GM18873 (cell line): ENCODE measurements around the gene SCAND1.
"Not testable (repeated sequence)": the region's sequence is repeated elsewhere in the genome, so short reads cannot be mapped to it uniquely, and the experiment has no call there.

Source experiments
- ATAC-seq: cut with Tn5 transposase; IDR thresholded peaks from one replicate; pipeline ENCODE4 v1.9.1; 2021; ENCODE audit warnings: mild to moderate bottlenecking, moderate library complexity, moderate number of reproducible peaks; ENCODE audit not compliant: unreplicated experiment, low FRiP score

Gene SCAND1

GRCh38 chr20:35963878-35964277, 9.6 kb upstream of the SCAND1 start:
- ATAC-seq = no peak

GRCh38 chr20:35959291-35959690, 5.0 kb upstream of the SCAND1 start:
- ATAC-seq = not testable (repeated sequence)

- ATAC-seq = no peak
Observed at GRCh38 chr20:35956616-35957015, 2.3 kb upstream of the SCAND1 start.

- ATAC-seq = no peak
Observed at GRCh38 chr20:35954907-35955251, 577 bp upstream of the SCAND1 start.

- ATAC-seq = peak; percentile 29
Observed at GRCh38 chr20:35953387-35954199, 709 bp downstream of the SCAND1 start.

- ATAC-seq = no peak
Observed at GRCh38 chr20:35952480-35953386, 1.6 kb downstream of the SCAND1 start.

GRCh38 chr20:35952080-35952479, 2.2 kb downstream of the SCAND1 start:
- ATAC-seq = not testable (repeated sequence)

GRCh38 chr20:35950093-35950492, 4.2 kb downstream of the SCAND1 start:
- no peak for ATAC-seq

- ATAC-seq = no peak
Observed at GRCh38 chr20:35947907-35948306, 6.4 kb downstream of the SCAND1 start.

- no peak for ATAC-seq
Observed at GRCh38 chr20:35947489-35947888, 6.8 kb downstream of the SCAND1 start.

- ATAC-seq = no peak
Observed at GRCh38 chr20:35942243-35942642, 12.1 kb downstream of the SCAND1 start.

- ATAC-seq = no peak
Observed at GRCh38 chr20:35941620-35942019, 12.7 kb downstream of the SCAND1 start.

GRCh38 chr20:35939264-35939663, 15.0 kb downstream of the SCAND1 start:
- ATAC-seq = no peak

GRCh38 chr20:35934050-35934449, 20.3 kb downstream of the SCAND1 start:
- no peak for ATAC-seq

GRCh38 chr20:35929301-35929700, 25.0 kb downstream of the SCAND1 start:
- ATAC-seq = no peak

GRCh38 chr20:35920523-35920922, 33.8 kb downstream of the SCAND1 start:
- ATAC-seq = no peak

GRCh38 chr20:35918021-35918420, 36.3 kb downstream of the SCAND1 start:
- no peak for ATAC-seq

- no peak for ATAC-seq
Observed at GRCh38 chr20:35917077-35917476, 37.2 kb downstream of the SCAND1 start.

GRCh38 chr20:35912881-35913280, 41.4 kb downstream of the SCAND1 start:
- ATAC-seq = no peak

- ATAC-seq = no peak
Observed at GRCh38 chr20:35910254-35910653, 44.0 kb downstream of the SCAND1 start.

- ATAC-seq = no peak
Observed at GRCh38 chr20:35909796-35910195, 44.5 kb downstream of the SCAND1 start.

GRCh38 chr20:35909176-35909575, 45.1 kb downstream of the SCAND1 start:
- no peak for ATAC-seq
